Omental fat pad (tissue), 4 donors: ENCODE data around the gene MUTYH. TPM values are rescaled to one million over a fixed set of nuclear protein-coding genes. Genes with fewer than 3 reads are reported as not detected.

Source experiments
- ATAC-seq: fragments of 150-250 bp; one replicate; pipeline ENCODE4 v1.9.1; 2016; ENCODE audit warnings: mild to moderate bottlenecking, moderate library complexity; ENCODE audit not compliant: low FRiP score
- DNase-seq: peaks from one replicate; pipeline ENCODE4 v3.0.0-alpha.2; 2019; ENCODE audit warnings: low spot score
- CTCF ChIP-seq, 3 donors: fragments of 450-650 bp; IDR thresholded peaks; one replicate each; pipeline ENCODE4 v1.5.1; 2016 to 2017; ENCODE audit warnings: antibody characterized with exemption in 3 of 3, mild to moderate bottlenecking in 3 of 3, moderate library complexity in 2 of 3
- total RNA-seq, 4 donors: library from RNA; depleted of rRNA; stranded (reverse); fragments of >200 nt; gene quantifications; one replicate each; pipeline ENCODE4 v1.1.0, GENCODE V29; 2016

MUTYH gene
- total RNA-seq, 4 donors from 2014 or later, result 11.5 to 28.1 (median 12.8) TPM

GRCh38 chr1:45321444-45321843 lies 18.8 kb downstream of the MUTYH start:
- ATAC-seq, result no peak

GRCh38 chr1:45319761-45320160 lies 20.5 kb downstream of the MUTYH start:
- TF ChIP-seq CTCF (IDR thresholded peaks at IDR 0.05), result no peak
- ATAC-seq (no peak), DNase-seq (no peak)

More at GRCh38 chr1:45321444-45321843, 18.8 kb downstream of the MUTYH start:
- DNase-seq, result no peak
- no peak for TF ChIP-seq CTCF (IDR thresholded peaks at IDR 0.05)

GRCh38 chr1:45317166-45317565 lies 23.1 kb downstream of the MUTYH start:
- no peak for TF ChIP-seq CTCF (IDR thresholded peaks at IDR 0.05)
- no peak for DNase-seq
- no peak for ATAC-seq

GRCh38 chr1:45314266-45314665 lies 26.0 kb downstream of the MUTYH start:
- no peak for ATAC-seq
- TF ChIP-seq CTCF (IDR thresholded peaks at IDR 0.05), result no peak
- no peak for DNase-seq

GRCh38 chr1:45306905-45307304 lies 33.3 kb downstream of the MUTYH start:
- no peak for ATAC-seq
- no peak for DNase-seq
- TF ChIP-seq CTCF (IDR thresholded peaks at IDR 0.05), result no peak

GRCh38 chr1:45306319-45306718 lies 33.9 kb downstream of the MUTYH start:
- DNase-seq (no peak), ATAC-seq (no peak)
- TF ChIP-seq CTCF (IDR thresholded peaks at IDR 0.05), result no peak

GRCh38 chr1:45305231-45305630 lies 35.0 kb downstream of the MUTYH start:
- TF ChIP-seq CTCF (IDR thresholded peaks at IDR 0.05), result no peak
- ATAC-seq (no peak), DNase-seq (no peak)
